Mesothelial cell of epicardium (in vitro differentiated cells): Measurements from ENCODE around the gene GNAI2. TPM values are rescaled to one million over a fixed set of nuclear protein-coding genes. Genes with fewer than 3 reads are reported as not detected.

Source experiments
- DNase-seq, 2 experiments: peaks; one replicate each; pipeline ENCODE4 v3.0.0; 2021; ENCODE audit warnings: low spot score in 2 of 2; ENCODE audit not compliant: unreplicated experiment in 2 of 2
- H3K27ac Mint-ChIP-seq: 2 replicates; pipeline ENCODE4 v1.8.0; 2021; ENCODE audit warnings: mixed read lengths
- H3K27me3 Mint-ChIP-seq: 2 replicates; pipeline ENCODE4 v1.8.0; 2021; ENCODE audit warnings: low read depth, mixed read lengths
- H3K36me3 Mint-ChIP-seq: 2 replicates; pipeline ENCODE4 v1.8.0; 2021; ENCODE audit warnings: mixed read lengths
- H3K4me1 Mint-ChIP-seq: 2 replicates; pipeline ENCODE4 v1.8.0; 2021; ENCODE audit warnings: mixed read lengths
- H3K4me3 Mint-ChIP-seq: 2 replicates; pipeline ENCODE4 v1.8.0; 2021; ENCODE audit warnings: mild to moderate bottlenecking, moderate library complexity, mixed read lengths
- H3K9me3 Mint-ChIP-seq: 2 replicates; pipeline ENCODE4 v1.8.0; 2021; ENCODE audit warnings: mixed read lengths
- CTCF ChIP-seq: fragments of 200-600 bp; sonication (generic); IDR thresholded peaks from one replicate; pipeline ENCODE4 v1.5.0; 2021; ENCODE audit warnings: antibody characterized with exemption; ENCODE audit not compliant: unreplicated experiment
- total RNA-seq: library from RNA; stranded (reverse); gene quantifications from 3 replicates; pipeline ENCODE4 v1.2.1, GENCODE V29; 2021

The GNAI2 gene
- total RNA-seq, 1 donor from 2014 or later: 156 TPM

DNA sequence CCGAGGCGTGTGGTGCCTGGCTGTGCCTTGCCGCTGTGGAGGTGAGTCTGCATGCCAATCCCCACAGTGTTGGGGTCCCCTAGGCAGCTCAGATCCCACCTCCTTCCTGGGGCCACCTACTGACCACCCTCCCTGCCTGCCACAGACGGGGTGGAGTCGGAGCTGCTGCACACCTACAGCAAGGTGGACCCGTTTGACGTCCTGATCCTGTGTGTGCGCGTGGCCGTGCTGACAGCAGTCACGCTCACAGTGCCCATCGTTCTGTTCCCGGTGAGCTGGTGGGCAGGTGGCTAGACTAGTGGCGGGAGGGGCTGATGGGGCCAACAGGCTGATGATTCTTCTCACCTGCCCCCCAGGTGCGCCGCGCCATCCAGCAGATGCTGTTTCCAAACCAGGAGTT lies 17.6 kb upstream of the GNAI2 start:
- no peaks in the 10 kb centered on the region for H3K36me3 Mint-ChIP-seq
- no peaks in the 10 kb centered on the region for H3K4me1 Mint-ChIP-seq
- no peak overlapping the region for H3K27ac Mint-ChIP-seq
- H3K4me3 Mint-ChIP-seq: no peak overlapping the region
- no peaks in the 10 kb centered on the region for H3K9me3 Mint-ChIP-seq
- DNase-seq: no peak
- no peaks in the 10 kb centered on the region for H3K27me3 Mint-ChIP-seq
- TF ChIP-seq CTCF: no peak

DNA sequence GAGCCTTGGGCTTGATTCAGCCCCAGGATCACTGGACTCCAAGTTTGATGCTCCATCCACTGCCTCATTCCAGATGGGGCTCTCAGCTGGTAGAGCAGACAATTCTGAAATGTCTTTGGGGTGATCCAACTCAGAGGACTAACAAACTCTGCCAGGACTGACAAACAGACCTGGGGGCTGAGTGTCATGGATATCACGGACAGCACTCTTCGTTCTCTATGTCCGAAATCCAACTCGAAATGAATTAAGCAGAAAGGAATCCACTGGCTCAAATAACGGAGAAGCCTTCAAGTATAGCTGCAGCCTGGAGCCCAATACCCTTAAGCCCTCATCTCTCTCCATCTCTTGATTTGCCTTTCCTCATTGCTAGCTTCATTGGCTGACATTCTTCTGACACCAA lies 16.7 kb upstream of the GNAI2 start:
- no peak for DNase-seq
- Mint-ChIP-seq H3K27me3 (peaks cover 3% of the 10 kb centered on the region), H3K4me1 (no peaks in the 10 kb centered on the region), H3K4me3 (no peak overlapping the region), H3K9me3 (no peaks in the 10 kb centered on the region), H3K36me3 (no peaks in the 10 kb centered on the region), H3K27ac (no peak overlapping the region)
- TF ChIP-seq CTCF: no peak

- Mint-ChIP-seq H3K4me1 (no peaks in the 10 kb centered on the region), H3K36me3 (no peaks in the 10 kb centered on the region), H3K9me3 (no peaks in the 10 kb centered on the region), H3K27ac (no peak overlapping the region), H3K27me3 (peaks cover 7% of the 10 kb centered on the region), H3K4me3 (no peak overlapping the region)
- no peak for TF ChIP-seq CTCF
- no peak for DNase-seq
These were observed 15.9 kb upstream of the GNAI2 start for GRCh38 chr3:50220109-50220508.

DNA sequence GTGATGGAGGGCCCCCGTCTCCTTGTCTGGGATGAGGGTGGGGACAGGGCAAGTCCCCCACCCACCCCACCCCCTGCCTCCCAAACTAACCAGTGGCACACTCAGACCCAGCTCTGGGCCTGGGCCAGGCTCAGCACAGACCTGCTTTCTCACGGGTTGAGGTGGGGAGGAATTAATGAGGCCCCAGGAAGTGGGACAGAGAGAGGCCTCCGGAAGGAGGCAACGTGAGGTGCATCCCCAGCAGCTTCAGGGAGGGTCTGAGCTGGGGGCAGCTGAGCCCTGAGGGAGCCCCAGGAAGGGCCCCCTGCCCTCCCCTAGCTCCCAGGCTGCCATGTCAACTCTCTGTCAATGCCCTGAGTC lies 15.0 kb upstream of the GNAI2 start:
- Mint-ChIP-seq H3K9me3 (no peaks in the 10 kb centered on the region), H3K4me3 (no peak overlapping the region), H3K4me1 (peaks cover 2% of the 10 kb centered on the region), H3K27me3 (peaks cover 10% of the 10 kb centered on the region), H3K27ac (no peak overlapping the region), H3K36me3 (no peaks in the 10 kb centered on the region)
- no peak for TF ChIP-seq CTCF
- DNase-seq: no peak

GRCh38 chr3:50221411-50222168 lies 14.4 kb upstream of the GNAI2 start:
- Mint-ChIP-seq H3K4me3 (no peak overlapping the region), H3K36me3 (no peaks in the 10 kb centered on the region), H3K27ac (no peak overlapping the region), H3K4me1 (peaks cover 5% of the 10 kb centered on the region), H3K27me3 (peaks cover 10% of the 10 kb centered on the region), H3K9me3 (no peaks in the 10 kb centered on the region)
- no peak for TF ChIP-seq CTCF
- no peak for DNase-seq

DNA sequence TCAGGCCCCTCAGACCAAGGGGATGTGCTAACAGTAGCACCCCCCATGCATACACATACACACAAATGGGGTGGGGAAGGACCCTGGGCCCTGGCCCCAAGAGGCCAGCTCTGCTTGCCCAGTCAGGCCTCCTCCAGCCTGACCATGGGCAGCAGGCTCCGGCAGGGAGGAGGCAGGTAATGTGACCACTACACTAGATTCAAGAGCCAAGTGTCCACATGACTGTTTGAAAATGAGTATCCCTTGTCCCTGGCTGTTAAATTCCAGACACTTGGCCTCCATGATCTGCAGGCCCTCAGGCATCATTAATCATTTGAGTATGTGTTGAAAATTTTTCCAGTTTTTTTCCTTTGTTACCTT lies 13.9 kb upstream of the GNAI2 start:
- H3K4me3 Mint-ChIP-seq: no peak overlapping the region
- H3K27me3 Mint-ChIP-seq: peaks cover 10% of the 10 kb centered on the region
- no peak for DNase-seq
- no peak for TF ChIP-seq CTCF
- H3K27ac Mint-ChIP-seq: no peak overlapping the region
- H3K36me3 Mint-ChIP-seq: no peaks in the 10 kb centered on the region
- peaks cover 10% of the 10 kb centered on the region for H3K4me1 Mint-ChIP-seq
- H3K9me3 Mint-ChIP-seq: no peaks in the 10 kb centered on the region
